Mesothelial cell of epicardium (in vitro differentiated cells): Measurements from ENCODE around the gene OR5B17. TPM values are rescaled to one million over a fixed set of nuclear protein-coding genes. Genes with fewer than 3 reads are reported as not detected.
"Not testable (repeated sequence)": the region's sequence is repeated elsewhere in the genome, so short reads cannot be mapped to it uniquely, and the experiment has no call there.

Experiments used
- DNase-seq, 2 experiments: peaks; one replicate each; pipeline ENCODE4 v3.0.0; 2021; ENCODE audit warnings: low spot score in 2 of 2; ENCODE audit not compliant: unreplicated experiment in 2 of 2
- H3K27ac Mint-ChIP-seq: 2 replicates; pipeline ENCODE4 v1.8.0; 2021; ENCODE audit warnings: mixed read lengths
- H3K27me3 Mint-ChIP-seq: 2 replicates; pipeline ENCODE4 v1.8.0; 2021; ENCODE audit warnings: low read depth, mixed read lengths
- H3K36me3 Mint-ChIP-seq: 2 replicates; pipeline ENCODE4 v1.8.0; 2021; ENCODE audit warnings: mixed read lengths
- H3K4me1 Mint-ChIP-seq: 2 replicates; pipeline ENCODE4 v1.8.0; 2021; ENCODE audit warnings: mixed read lengths
- H3K4me3 Mint-ChIP-seq: 2 replicates; pipeline ENCODE4 v1.8.0; 2021; ENCODE audit warnings: mild to moderate bottlenecking, moderate library complexity, mixed read lengths
- H3K9me3 Mint-ChIP-seq: 2 replicates; pipeline ENCODE4 v1.8.0; 2021; ENCODE audit warnings: mixed read lengths
- total RNA-seq: library from RNA; stranded (reverse); gene quantifications from 3 replicates; pipeline ENCODE4 v1.2.1, GENCODE V29; 2021
- TF ChIP-seq, protein P1 (sequence below): fragments of 200-600 bp; sonication (generic); IDR thresholded peaks from one replicate; pipeline ENCODE4 v1.5.0; 2021; ENCODE audit warnings: antibody characterized with exemption; ENCODE audit not compliant: unreplicated experiment

The OR5B17 gene
- not detected in 3 replicates for total RNA-seq

DNA sequence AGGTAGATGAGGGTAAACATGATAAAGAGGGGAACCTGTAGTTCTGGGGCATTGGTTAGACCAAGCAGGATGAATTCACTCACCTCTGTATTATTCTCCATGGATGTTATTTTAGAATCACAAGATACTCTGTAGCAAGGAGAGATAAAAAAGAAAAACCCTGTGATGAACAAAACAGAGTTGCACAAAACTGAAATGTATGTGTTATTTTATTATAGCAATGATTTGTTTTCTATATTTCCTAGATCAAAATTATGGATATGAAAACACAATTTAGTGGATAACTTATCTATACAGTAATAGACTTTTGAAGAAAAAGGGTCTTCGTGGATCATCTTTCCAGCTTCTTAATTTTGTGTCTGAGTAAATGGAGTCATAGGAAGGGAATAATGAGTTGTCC is at the start of gene OR5B17:
Gene OR5B17 (minus strand): TSS at position 101 of the 400 bp plus-strand sequence. CDS start 0 bp downstream, at position 101.
- no peaks in the 10 kb centered on the region for H3K9me3 Mint-ChIP-seq
- H3K4me1 Mint-ChIP-seq: no peaks in the 10 kb centered on the region
- TF ChIP-seq, protein P1, sequence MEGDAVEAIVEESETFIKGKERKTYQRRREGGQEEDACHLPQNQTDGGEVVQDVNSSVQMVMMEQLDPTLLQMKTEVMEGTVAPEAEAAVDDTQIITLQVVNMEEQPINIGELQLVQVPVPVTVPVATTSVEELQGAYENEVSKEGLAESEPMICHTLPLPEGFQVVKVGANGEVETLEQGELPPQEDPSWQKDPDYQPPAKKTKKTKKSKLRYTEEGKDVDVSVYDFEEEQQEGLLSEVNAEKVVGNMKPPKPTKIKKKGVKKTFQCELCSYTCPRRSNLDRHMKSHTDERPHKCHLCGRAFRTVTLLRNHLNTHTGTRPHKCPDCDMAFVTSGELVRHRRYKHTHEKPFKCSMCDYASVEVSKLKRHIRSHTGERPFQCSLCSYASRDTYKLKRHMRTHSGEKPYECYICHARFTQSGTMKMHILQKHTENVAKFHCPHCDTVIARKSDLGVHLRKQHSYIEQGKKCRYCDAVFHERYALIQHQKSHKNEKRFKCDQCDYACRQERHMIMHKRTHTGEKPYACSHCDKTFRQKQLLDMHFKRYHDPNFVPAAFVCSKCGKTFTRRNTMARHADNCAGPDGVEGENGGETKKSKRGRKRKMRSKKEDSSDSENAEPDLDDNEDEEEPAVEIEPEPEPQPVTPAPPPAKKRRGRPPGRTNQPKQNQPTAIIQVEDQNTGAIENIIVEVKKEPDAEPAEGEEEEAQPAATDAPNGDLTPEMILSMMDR: no peak
- no peaks in the 10 kb centered on the region for H3K36me3 Mint-ChIP-seq
- H3K4me3 Mint-ChIP-seq: no peak within 1 kb of the TSS
- peaks cover 3% of the 10 kb centered on the region for H3K27me3 Mint-ChIP-seq
- no peak for DNase-seq
- H3K27ac Mint-ChIP-seq: no peak within 1 kb of the TSS

DNA sequence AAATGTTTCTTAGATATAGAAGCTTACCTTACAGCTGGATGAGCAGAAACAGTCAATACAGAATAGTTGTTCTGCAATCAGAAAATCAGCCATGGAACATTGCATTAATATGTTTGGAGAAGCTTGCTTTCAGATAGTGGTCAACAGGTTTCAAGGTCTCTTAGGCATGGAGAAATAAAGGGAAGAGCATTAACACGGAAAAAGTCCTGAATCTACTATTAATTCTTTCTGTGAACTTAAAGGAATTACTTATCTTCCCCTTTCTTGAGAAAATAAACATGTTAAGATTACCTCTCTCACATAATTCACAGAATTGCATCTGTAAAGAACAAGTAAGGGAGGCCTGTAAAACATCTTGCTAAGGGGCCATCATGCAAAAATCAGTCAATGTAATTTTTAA is 47.9 kb upstream of the OR5B17 start, which contains the start of gene OR5B3:
Gene OR5B3 (minus strand): TSS at position 101 of the 400 bp plus-strand sequence. CDS start 3,465 bp downstream, outside the sequence.
- Mint-ChIP-seq H3K4me1 (no peaks in the 10 kb centered on the region), H3K36me3 (no peaks in the 10 kb centered on the region), H3K4me3 (no peak within 1 kb of the TSS), H3K27ac (no peak within 1 kb of the TSS), H3K9me3 (peaks cover 34% of the 10 kb centered on the region), H3K27me3 (no peaks in the 10 kb centered on the region)
- DNase-seq: no peak
- TF ChIP-seq, protein P1: no peak

DNA sequence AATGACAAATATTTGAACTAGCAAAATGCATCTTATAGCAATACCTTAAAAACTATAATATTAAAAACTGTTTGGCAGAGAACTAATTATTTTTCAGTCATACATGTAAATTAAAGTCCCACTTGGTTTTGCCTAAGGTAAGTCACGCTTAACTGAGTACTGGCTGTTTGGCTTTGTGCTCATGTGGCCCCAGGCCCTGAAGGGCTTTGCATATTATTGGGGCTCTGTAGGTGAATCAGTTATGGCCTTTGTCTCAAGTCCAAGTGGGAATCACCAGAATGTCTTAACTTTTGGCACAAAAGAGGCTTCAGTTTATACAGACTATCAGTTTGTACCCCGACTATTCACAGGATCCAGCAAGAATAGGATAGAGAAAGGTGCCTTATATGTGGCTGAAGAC is 40.8 kb upstream of the OR5B17 start:
- not testable (repeated sequence) for H3K27ac Mint-ChIP-seq, H3K4me1 Mint-ChIP-seq, H3K27me3 Mint-ChIP-seq, H3K36me3 Mint-ChIP-seq, DNase-seq, H3K4me3 Mint-ChIP-seq
- H3K9me3 Mint-ChIP-seq: peaks cover 16% of the 10 kb centered on the region

DNA sequence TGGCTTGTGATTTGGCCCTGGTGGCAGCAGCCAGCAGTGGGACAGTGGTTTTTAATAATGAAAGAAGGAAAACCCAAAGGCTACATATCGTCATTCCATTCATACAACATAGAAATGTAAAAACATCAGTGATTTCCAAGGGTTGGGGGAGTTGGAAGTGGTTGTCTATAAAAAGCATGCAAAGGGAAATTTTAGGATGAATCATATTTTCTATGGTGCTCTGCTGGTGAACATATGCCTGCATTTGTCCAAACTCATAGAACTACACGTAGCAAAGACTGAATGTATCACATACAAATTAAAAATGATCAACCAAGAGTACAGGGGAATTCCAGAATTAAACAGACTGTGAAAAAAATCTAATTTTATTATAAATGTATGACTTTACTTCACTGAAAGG is 36.7 kb upstream of the OR5B17 start:
- H3K4me1 Mint-ChIP-seq: no peaks in the 10 kb centered on the region
- DNase-seq: no peak
- no peak overlapping the region for H3K4me3 Mint-ChIP-seq
- no peaks in the 10 kb centered on the region for H3K36me3 Mint-ChIP-seq
- peaks cover 24% of the 10 kb centered on the region for H3K9me3 Mint-ChIP-seq
- TF ChIP-seq, protein P1: no peak
- no peak overlapping the region for H3K27ac Mint-ChIP-seq
- no peaks in the 10 kb centered on the region for H3K27me3 Mint-ChIP-seq

DNA sequence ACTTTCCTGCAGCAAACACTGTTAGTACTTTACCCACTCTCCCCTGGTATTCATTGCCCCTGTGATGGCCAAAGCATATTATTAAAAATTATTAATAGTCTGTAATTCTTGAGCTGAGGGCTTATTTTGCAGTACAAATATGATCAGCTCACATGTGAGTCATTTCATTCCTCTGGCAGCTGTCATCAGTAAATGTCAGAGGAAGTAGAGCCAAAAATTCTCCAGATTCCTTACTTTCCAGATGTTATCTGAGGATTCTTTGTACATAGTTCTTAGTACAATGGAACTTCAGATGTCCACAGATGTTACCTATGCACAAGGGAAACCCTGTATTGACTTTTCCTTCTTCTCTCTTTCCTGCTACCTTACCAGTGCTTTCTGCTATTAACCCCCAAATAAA is 35.3 kb upstream of the OR5B17 start:
- Mint-ChIP-seq H3K4me1 (no peaks in the 10 kb centered on the region), H3K27me3 (no peaks in the 10 kb centered on the region), H3K4me3 (no peak overlapping the region), H3K36me3 (no peaks in the 10 kb centered on the region), H3K27ac (no peak overlapping the region), H3K9me3 (peaks cover 30% of the 10 kb centered on the region)
- TF ChIP-seq, protein P1: no peak
- DNase-seq: no peak

DNA sequence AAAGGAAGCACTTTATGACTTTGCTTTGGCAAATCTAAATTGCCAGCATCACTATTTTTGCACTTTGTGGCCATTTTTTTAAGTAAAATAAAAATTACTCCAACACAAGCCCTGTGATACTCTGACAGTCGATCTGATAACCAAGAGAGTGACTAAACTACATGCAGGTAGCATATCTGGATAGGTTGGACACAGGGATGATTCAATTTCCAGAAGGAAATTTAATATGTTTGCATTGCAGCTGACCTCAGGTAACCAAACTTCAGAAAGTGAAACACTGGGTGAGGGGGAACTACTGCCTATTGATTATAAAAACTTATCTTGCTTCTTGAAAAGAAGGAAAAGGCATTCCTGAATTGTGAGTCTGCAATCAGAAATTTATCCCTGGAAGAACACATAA is 33.9 kb upstream of the OR5B17 start:
- Mint-ChIP-seq H3K4me1 (no peaks in the 10 kb centered on the region), H3K36me3 (no peaks in the 10 kb centered on the region), H3K27me3 (no peaks in the 10 kb centered on the region), H3K4me3 (no peak overlapping the region), H3K27ac (no peak overlapping the region), H3K9me3 (peaks cover 30% of the 10 kb centered on the region)
- DNase-seq: no peak
- TF ChIP-seq, protein P1: no peak
